T-helper 1 cell (primary cell): ENCODE measurements around the gene PTPRN2.
"Not testable (repeated sequence)": the region's sequence is repeated elsewhere in the genome, so short reads cannot be mapped to it uniquely, and the experiment has no call there.

ENCODE experiments used
- DNase-seq, 5 donors: peaks; one replicate each; pipeline ENCODE4 v3.0.0-alpha.2; 2012 to 2020

Gene PTPRN2

GRCh38 chr7:157676456-157677255 lies 911.0 kb downstream of the PTPRN2 start:
- DNase-seq, result no peak

- DNase-seq, result no peak
Observed at GRCh38 chr7:157676001-157676400, 911.6 kb downstream of the PTPRN2 start.

- no peak for DNase-seq
Observed at GRCh38 chr7:157675427-157675927, 912.1 kb downstream of the PTPRN2 start.

- no peak for DNase-seq
Observed at GRCh38 chr7:157674715-157675426, 912.8 kb downstream of the PTPRN2 start.

- no peak for DNase-seq
Observed at GRCh38 chr7:157674027-157674714, 913.5 kb downstream of the PTPRN2 start.

GRCh38 chr7:157673573-157673972 lies 914.0 kb downstream of the PTPRN2 start:
- no peak for DNase-seq

DNA sequence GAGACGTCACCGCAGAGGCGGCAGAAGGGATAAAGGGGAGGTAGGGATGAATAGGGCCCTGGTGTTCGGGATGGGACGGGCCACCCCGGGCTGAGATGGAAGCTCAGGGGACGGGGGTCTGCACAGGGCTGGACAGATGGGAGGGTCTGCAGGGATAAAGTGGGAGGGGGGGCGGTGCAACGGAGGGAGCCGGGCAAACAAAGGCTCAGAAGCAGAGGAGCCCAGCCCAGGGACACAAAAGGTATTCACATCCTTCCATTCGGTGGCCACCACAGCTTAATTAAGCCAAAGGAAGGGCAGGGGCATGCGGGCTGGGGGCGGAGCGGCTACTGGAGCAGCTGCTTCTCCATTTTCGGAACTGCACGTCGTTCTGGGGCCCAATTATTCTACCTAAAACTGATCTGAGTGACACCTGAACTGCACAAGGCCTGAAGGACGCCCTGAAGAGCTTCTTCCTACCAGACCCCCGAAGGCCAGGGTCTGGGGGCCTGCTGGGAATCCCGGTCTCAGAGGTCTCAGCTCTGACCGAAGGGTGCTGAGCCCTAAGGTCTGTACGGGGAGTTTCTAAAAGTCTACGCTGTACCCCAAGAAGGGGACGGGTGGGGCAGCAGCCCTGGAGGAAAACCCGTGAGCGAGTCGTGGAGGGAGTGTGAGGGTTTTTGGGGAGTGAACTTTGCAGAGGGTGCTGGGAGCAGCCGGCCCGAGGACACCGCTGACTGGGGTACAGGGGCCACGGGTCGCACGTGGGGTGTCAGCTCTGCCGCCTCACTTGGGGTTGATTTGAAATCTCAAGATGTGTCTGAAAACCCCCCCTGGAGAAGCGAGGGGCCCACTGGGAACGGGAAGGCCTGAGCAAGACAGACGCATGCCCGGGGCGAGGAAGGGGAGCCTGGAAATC lies 916.0 kb downstream of the PTPRN2 start:
- no peak for DNase-seq

GRCh38 chr7:157670490-157671357 lies 916.9 kb downstream of the PTPRN2 start:
- no peak for DNase-seq

- DNase-seq, result no peak
Observed at GRCh38 chr7:157669768-157670351, 917.8 kb downstream of the PTPRN2 start.

DNA sequence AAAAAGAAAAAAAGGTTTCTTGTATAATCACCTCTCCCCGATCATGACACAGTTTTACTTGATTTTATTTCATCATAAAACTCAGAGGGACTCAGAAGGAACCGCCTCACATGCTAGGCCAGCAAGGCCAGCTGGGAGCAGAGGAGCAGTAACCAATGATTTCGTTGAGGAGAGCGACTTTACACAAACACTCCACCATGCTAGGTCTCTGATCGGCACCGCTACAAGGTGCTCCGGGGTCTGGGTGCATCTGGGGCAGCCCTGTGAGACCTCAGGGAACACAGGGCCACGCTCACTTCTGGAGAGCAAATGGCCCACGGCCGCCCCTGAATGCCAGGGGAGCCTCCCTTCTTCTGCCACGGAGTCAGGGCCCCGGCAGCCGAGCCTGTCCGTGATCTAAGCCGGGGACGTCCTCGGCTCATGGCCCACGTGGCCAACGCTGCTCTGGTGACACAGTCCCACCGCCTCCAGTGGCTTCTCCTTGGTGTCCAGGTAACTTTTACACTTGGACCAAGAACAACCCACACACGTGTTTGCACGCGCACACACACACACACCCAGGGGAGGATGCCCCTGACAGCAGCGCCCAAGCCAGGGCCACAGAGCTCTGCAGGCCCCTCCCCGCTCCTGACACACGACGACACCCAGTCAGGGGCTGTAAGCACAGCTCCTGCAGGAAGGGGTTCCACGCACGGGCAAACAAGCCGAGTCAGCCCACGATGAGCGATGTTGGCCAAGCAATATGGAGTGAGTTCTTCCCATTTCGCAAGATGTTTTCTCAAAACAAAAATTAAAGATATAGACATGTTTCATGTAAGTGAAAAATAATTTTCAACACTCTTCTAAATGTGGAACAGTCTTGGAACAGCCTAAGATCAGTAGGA lies 918.5 kb downstream of the PTPRN2 start:
- no peak for DNase-seq

DNA sequence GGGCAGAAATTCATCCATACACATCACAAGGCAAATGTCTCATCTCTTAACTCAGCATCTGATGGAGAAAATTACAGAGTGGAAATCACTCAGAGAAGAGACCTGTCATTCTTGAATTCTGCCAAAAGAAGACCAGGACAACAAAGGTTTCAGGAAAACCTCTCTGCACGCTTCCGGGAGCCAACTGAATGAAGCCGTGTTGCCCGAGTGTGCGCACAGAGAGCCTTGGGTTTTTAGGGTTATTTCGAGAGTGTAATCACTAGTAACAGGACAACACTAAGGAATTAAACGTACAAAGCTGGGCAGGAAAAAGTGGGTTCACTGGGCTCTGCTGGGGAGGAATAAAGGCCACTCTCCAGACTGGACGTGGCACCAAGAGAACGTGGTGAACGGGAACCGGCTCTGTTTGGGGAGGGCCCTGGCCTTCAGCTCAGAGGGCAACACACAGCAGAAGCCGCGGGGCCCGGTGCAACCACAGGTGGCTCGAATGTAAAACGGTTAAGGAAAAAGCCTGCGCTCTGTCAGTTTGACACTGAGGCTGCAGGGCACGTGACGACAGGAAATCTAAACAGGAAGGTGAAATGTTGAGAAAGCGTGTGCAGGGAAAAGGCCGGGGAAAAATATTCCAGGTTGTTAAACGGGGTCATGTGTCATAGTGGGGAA lies 919.3 kb downstream of the PTPRN2 start:
- no peak for DNase-seq

DNA sequence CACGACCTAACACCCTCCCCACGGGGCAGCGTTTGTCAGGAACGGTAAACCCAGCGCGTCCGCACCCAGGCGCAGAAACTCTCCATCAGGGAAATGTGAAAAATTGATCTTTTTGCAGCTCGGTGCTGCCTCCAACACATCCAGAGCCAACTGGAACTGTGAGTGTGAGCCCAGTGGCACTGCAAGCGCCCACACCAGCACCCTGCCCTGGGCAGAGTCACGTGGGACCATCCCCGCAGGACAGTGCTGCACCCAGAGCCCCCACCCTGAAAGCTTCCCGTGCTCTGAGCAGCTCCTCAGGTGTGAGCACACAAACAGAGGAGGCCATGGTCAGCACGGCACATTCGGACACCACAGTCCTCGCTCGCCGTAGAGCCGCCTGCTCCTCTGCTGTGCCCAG lies 919.9 kb downstream of the PTPRN2 start:
- no peak for DNase-seq

DNA sequence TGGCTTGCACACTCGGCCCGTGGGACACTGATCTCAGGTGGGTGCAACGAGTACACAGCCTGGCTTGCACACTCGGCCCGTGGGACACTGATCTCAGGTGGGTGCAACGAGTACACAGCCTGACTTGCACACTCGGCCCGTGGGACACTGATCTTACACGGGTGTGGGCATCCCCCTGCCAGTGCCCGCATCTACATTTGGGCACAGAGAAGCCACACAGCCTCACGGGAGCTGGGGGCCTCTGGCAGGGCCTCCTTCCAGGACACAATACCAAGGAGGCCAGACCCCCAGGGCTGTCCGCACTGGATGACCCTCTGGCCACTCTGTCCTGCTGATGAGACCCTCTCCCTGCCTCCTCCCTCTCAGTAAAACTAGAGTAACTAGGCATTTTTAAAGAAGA lies 920.4 kb downstream of the PTPRN2 start:
- DNase-seq, result no peak

GRCh38 chr7:157666530-157667040 lies 921.0 kb downstream of the PTPRN2 start:
- no peak for DNase-seq

DNA sequence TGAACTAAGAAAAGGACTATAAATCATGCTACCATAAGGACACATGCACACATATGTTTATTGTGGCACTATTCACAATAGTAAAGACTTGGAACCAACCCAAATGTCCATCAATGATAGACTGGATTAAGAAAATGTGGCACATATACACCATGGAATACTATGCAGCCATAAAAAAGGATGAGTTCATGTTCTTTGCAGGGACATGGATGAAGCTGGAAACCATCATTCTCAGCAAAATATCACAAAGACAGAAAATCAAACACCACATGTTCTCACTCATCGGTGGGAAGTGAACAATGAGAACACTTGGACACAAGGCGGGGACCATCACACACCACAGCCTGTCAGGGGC lies 922.0 kb downstream of the PTPRN2 start:
- not testable (repeated sequence) for DNase-seq

DNA sequence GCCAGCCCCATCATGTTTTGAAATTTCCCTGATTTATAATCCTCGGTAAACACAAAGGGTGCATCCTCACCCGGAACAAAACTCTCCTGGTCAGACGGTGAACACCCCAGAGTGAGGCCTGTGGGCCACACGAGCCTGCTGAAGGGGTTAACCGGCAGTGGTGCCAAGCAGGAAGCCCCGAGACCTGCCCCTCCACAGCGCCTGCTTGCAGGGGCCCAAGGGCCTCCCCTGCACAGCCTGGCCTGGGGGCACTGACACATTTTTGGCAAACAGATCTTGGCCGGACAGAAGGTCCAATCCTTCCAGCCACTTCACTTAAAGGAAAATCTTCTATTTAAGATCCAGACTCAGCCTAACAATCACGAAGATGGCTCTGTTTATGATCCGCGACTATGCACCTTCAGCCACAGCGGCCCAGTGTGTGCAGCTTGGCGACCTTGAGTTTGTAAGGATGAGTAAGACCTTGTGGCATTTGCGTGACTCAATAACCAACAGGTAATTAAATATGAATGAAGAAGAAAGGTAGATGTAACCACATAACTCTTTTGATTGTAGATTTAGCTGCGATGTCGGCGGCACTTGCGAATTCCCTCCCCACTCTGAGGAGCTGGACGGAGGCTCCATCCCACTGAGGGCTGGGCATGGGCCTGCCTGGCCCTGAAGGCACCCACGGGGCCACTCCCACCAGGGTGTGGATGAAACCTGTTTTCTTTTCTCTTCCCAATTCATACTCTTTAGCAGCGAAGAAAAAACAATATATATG lies 922.6 kb downstream of the PTPRN2 start:
- DNase-seq, result no peak

DNA sequence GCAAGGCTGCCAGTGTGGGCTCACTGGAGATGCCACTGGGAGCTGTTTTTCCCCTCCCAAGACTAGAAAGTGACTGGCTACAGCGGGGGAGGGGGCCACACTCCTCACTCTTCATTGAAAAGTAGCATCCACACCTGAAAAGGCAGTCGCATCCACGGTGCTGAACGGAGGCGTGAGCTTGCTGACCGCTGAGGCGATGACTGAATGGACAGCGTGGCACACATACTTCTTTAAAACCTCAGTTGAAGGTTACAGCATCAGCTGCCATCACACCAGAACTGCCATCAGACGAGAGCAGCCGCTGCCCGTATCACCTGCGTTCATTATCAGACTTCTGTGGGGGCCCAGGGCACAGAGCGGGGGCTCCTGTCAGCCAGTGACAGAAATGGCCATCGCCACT lies 923.6 kb downstream of the PTPRN2 start:
- DNase-seq, result no peak

DNA sequence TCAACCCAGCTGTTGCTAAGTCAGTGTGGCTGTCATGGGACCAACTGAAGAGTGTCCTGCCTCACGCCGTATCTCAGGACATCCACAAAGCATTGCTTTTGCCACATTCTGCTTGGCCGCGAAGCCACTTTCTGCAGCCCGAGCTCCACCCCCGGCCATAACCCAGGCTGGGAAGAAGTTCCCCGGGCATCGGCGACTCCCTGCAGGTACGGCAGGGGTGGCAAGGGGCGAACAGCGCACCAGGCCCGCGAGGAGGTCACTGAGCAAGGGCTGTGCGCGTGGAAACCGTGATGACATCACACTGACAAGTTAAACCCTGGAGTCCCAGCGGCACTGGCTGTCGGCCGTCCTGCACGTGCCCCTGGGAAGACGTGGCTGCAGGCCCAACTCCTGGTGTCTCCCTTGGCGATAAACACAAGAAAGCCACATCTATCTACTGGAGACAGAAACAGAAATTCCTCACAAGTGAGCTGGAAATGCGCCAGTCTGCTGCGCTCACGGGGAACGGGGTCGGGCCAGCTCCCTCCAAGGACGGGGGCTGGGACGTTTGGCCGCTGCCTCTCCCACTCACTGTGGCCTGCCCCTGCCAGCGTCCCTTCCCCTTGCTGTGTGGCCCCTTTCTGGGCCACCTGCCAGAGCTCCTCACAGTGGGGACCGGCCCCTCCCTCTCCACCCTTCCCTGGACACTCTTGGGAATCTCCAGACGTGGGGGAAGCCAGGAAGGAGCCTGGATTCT lies 924.5 kb downstream of the PTPRN2 start:
- DNase-seq, result no peak
